ENCODE measurements around the gene POC5.
"Not testable (repeated sequence)": the region's sequence is repeated elsewhere in the genome, so short reads cannot be mapped to it uniquely, and the experiment has no call there.

Gene POC5, protein sequence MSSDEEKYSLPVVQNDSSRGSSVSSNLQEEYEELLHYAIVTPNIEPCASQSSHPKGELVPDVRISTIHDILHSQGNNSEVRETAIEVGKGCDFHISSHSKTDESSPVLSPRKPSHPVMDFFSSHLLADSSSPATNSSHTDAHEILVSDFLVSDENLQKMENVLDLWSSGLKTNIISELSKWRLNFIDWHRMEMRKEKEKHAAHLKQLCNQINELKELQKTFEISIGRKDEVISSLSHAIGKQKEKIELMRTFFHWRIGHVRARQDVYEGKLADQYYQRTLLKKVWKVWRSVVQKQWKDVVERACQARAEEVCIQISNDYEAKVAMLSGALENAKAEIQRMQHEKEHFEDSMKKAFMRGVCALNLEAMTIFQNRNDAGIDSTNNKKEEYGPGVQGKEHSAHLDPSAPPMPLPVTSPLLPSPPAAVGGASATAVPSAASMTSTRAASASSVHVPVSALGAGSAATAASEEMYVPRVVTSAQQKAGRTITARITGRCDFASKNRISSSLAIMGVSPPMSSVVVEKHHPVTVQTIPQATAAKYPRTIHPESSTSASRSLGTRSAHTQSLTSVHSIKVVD

GRCh38 chr5:75717082-75717922, at the start of gene POC5:
POC5 (minus strand) TSS chr5:75717437; CDS start chr5:75712937, 4,500 bp downstream.
- peak; percentile 98 for DNase-seq

DNA sequence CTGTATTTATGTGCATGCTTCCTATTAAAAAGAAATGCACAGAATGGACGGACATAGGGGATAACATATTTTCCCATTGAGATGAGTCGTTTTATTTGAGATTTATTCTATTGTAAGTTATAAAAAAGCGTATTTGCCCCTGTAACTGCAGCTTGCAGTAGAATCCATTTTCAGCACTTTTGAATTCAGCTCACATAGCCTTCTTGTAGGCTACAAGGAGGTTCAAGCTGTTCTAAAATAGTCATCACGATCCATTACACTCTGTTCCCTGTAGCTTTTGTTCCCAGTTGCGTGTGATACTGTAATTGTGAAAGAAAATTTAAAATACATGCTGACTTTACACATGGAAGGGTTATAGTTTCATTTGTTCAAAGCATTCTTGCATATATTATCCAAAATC, 40.9 kb upstream of the POC5 start:
- no peak for DNase-seq

- no peak for DNase-seq
Observed at GRCh38 chr5:75756981-75757380, 39.7 kb upstream of the POC5 start.

DNA sequence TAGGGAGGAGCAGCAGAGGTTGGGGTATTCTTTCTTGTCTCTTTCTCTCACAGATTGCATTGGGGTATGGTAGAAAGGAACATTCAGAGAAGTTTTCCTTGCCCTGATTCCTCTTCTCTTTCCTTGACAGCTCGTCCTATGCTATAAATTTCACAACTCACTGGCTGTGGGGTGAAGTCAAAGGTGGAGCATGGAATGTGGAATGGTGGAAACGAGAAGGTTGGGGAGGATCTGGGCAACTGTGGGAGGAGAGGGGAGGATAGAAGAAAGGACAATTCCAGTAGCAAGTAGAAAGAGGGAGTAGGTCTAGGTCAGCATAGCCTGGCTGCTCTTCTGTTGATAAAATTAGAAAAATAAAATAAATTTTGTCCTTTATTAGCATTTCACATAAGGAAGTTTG, 39.0 kb upstream of the POC5 start:
- DNase-seq: no peak

DNA sequence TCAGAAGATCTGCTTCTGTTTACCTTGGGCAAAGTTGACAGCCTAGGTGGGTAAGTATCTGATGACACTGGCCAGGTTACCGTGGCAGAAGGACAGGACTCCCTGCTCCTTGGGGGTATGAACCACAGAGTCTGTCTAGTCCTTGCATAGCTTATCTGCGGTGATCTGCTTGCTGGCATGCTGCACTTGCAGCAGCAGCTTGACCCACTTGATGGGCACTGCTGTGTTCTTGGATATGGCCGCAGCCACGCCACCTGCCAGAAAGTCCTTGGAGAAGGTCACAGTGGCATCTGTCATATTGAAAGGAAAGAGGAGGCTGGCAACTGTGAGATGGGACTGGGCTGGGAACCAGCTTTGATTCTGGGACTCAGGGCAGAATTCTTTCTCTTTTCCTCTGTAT, 35.9 kb upstream of the POC5 start:
- no peak for DNase-seq

GRCh38 chr5:75744355-75744754, 27.1 kb upstream of the POC5 start:
- no peak for DNase-seq

- no peak for DNase-seq
Observed at GRCh38 chr5:75736273-75736672, 19.0 kb upstream of the POC5 start.

DNA sequence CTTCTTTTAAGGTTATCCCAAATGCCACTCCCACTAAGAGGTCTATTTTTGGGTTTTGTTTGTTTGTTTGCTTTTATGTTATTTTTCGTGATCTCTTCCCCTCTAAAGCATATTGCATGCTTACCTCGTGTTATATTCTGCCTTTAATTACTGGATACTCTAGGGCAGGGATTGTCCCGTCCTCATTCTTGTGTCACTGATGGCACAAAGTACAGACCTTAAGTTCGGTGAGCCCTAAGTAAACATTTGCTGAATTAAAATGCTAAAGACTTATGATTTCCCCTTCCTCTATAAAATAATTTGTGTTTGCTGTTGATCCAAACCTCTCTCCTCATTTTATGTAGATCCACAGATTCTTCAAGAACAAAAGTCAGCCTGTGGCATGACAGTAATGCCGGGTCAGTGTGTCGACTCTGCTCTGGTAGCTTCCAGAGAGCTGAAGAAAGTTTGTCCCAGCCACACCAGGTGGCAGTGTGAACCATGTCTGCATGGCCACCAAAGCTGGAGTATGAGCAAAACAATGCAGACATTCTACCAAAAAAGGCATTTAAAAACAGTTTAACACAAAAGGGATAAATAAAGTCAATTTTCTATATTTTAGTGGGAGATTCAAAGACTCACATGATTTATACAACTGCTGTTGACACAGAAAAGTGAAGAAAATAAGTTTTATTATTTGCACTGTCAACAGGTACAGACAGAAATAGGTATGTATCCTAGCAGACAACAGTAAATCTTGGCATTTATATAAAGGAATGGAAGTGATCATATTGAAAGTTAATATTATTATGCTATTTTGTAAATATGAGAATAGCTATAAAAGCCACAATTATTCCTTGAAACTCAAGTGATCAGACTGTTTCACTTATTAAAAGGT, 17.9 kb upstream of the POC5 start:
- DNase-seq: no peak

- no peak for DNase-seq
Observed at GRCh38 chr5:75733767-75734166, 16.5 kb upstream of the POC5 start.

DNA sequence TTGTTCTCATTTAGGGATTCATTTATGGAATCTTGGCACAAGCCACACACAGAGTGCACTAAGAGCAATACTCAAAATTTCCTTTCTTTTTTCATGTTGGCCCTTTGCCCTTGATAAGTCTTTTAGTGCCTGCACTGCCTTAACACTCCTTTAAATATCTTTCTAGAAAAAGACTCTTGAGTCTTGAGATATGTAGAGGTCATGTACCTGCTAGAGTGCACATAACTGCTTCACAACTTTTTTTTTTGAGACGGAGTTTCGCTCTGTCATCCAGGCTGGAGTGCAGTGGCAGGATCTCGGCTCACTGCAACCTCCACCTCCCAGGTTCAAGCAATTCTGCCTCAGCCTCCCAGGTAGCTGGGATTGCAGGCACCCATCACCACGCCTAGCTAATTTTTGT, 14.3 kb upstream of the POC5 start:
- DNase-seq: not testable (repeated sequence)

- no peak for DNase-seq
Observed at GRCh38 chr5:75729321-75729720, 12.1 kb upstream of the POC5 start.

- no peak for DNase-seq
Observed at GRCh38 chr5:75727931-75728330, 10.7 kb upstream of the POC5 start.

GRCh38 chr5:75726224-75726623, 9.0 kb upstream of the POC5 start:
- DNase-seq: not testable (repeated sequence)

DNA sequence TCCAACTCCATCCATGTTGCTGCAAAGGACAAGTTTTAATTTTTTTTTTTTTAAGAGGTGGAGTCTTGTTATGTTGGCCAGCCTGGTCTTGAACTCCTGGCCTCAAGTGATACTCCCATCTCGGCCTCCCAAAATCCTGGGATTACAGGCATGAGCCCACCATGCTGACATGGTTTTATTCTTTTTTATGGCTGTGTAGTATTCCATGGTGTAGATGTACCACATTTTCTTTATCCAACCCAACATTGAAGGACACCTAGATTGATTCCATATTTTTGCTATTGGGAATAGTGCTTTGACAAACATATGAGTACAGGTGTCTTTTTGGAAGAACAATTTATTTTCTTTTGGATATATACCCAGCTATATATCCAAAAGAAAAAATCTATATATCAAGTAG, 6.1 kb upstream of the POC5 start:
- DNase-seq: no peak

DNA sequence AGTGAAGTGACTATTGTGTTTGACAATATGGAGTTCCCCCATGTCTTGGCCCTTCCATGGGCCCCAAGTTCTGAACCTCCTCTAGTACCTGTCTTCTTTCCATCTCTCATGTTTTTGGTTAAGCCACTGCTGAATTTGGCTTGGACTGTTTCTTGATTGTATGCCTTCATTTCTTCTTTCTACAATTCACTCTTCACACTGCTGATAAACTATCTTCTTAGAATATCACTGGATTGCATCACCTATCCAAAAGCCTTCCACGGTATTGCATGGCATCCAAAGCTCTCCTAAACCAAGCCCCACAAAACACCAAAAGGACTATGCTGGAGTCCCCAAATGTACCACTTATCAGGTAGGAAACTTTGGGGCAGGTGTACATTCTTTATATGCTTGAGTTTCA, 4.3 kb upstream of the POC5 start:
- DNase-seq: no peak

GRCh38 chr5:75720882-75721281, 3.6 kb upstream of the POC5 start:
- no peak for DNase-seq

GRCh38 chr5:75716715-75717081, 539 bp downstream of the POC5 start:
- no peak for DNase-seq

- DNase-seq: no peak
Observed at GRCh38 chr5:75712091-75712490, 5.1 kb downstream of the POC5 start.

DNA sequence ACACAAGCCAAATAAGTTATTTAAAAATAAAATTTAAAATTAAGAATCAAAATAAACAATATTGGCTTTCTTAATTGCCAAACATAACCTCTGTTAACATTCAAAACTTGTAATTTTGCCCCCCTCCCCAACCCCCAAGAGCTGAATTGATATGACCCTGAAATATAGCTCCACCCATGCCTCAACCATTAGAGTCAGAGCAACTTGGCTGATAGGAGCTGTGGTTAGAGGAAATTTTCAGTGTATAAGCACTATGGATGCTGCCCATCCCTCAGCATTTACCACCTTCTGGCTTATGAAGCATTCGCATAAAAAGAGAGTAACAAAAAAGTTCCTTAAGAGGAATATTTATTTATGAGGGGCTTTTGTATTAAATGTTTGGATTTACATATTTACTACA, 6.1 kb downstream of the POC5 start:
- DNase-seq: no peak

DNA sequence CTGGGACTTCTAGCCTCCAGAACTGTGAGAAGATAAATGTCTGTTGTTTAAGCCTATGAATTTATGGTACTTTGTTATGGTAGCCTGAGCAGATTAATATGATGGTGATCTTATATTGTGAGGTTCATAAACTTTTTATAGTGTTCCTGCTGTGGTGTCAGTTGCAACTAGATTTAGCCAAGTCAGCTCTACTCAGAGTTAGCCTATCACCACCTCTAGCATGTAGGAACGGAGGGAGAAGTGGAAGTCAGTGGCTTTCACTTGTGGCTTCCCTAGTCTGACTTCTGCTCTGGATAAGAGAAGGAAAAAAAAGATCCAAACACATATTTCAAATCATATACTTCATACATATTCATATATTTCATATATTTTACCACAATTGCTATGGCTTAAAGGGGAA, 6.6 kb downstream of the POC5 start:
- DNase-seq: no peak

- DNase-seq: no peak
Observed at GRCh38 chr5:75707911-75708509, 9.2 kb downstream of the POC5 start.

- no peak for DNase-seq
Observed at GRCh38 chr5:75706775-75707174, 10.5 kb downstream of the POC5 start.
